Activated T-helper 9 cell treated with anti-CD3 and anti-CD28 coated beads, Interleukin-2, amount 50 U/mL, for 16 hours (primary cell): ENCODE data around the gene TKT.

Experiments used
- DNase-seq: peaks from one replicate; pipeline ENCODE4 v3.0.0-alpha.2; 2020; ENCODE audit warnings: low read depth

The TKT gene

GRCh38 chr3:53239800-53240199 lies 16.0 kb downstream of the TKT start:
- DNase-seq = no peak

DNA sequence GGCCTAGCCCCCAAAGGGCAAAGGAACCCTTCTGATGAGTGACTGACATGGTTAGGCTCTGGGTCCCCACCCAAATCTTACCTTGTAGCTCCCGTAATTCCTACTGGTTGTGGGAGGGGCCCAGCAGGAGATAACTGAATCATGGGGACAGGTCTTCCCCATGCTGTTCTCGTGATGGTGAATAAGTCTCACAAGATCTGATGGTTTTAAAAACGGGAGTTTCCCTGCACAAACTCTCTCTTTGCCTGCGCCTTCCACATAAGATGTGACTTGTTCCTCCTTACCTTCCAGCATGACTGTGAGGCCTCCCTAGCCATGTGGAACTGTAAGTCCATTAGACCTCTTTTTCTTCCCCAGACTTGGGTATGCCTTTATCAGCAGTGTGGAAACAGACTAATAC lies 16.9 kb downstream of the TKT start:
- no peak for DNase-seq

DNA sequence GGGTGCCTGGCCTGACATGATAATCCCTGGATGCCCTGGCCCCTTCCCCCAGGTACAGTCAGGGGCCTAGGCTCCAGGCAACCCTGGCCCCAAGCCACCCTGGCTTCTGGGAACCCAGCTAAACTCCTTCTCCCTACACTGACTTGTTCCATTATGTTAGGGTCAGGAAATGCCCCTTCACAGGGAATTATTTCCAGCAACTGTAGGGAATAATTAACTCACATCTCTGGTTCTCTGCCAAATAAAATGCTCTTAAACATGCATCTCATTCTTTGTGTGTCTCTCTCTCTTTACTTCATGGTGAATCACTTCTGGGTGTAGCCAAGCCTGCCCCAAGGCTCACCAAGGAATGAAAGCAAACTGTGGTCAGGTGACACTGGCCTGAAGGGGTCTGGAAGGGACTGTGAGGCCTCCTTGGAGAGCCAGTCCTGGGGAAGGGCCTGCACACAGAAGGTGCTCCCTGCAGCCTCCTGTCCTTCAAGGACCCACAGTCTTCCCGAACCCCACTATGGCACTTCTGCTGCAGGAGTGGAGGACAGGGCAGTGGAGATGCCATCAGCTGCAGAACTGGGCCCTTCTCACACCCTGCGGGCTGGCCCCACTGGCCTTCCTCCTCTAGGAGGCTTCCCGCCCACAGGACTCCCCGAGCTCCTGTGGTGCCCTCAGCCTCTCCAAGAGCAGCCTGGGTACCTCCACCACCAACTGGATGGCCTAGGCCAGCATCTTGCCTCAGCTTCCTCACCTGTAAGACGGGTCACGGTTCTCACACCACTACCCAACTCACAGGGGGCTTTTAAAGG lies 17.6 kb downstream of the TKT start:
- DNase-seq = no peak

GRCh38 chr3:53236112-53236841 lies 19.5 kb downstream of the TKT start:
- no peak for DNase-seq

- DNase-seq = no peak
Observed at GRCh38 chr3:53235545-53235944, 20.3 kb downstream of the TKT start.

DNA sequence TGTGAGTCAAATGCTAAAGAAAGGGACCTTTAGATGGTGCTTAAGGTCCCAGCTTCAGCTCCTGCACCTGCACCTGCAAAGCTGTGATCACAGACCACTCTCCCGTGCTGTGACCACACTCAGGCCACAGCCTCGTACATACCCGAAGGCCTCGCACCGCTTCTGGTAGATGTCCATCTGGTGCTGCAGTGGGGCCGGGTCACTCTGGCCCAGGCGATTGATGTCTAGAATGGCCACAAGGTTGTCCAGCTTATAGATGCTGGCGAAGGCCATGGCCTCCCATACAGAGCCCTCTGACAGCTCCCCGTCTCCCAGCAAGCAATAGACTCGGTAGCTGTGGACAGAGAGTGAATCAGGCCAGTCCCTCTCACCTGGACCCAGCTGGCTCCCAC lies 21.0 kb downstream of the TKT start:
- no peak for DNase-seq

GRCh38 chr3:53234130-53234840 lies 21.5 kb downstream of the TKT start:
- no peak for DNase-seq

GRCh38 chr3:53232641-53233377 lies 23.0 kb downstream of the TKT start:
- DNase-seq = no peak

DNA sequence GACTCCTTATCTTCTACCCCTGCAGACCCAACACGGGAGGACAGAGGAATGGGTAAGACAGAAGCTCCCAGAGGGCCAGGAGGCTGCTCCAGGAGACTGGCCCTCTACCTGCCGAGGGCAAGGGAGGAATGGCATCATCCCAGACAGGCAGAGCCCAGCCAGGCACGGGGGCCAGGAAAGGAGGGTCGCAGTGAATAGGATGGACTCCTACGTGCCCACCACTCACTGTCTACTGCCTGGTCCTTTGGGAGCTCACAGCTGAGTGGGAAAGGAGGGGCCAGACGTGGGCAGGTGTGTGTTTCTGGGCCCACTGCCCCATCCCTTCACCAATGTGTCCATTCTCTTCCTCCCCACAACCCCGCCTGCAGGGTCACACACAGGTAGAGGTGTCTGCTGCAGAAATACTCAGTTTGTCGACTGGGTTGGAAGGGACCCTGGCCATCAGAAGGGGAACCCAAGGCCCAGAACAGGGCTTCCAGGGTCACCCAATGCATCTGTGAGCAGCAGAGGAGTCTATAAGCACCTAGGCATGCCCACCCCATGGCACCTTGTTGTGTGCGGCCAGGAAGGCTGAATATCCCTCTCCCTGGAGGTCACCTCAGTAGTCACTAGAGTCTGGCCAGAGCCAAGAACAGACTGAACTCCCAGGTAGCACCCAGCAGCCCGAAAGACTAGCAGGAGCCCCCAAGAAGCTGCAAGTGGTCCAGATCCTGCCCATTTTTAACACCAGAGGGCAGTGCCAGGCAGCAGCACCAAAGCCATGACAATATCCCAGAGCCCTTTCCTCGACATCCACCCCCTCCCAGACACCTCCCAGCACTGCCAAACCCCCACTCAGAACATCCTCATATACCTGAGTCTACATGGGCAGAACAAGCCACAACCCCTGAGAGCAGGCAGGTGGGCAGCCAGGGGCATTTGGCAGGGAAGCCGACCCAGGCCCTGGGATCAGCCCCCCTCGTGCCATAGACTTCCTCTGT lies 24.0 kb downstream of the TKT start:
- no peak for DNase-seq

GRCh38 chr3:53230789-53231188 lies 25.0 kb downstream of the TKT start:
- no peak for DNase-seq

GRCh38 chr3:53230041-53230621 lies 25.7 kb downstream of the TKT start:
- no peak for DNase-seq

- DNase-seq = no peak
Observed at GRCh38 chr3:53229606-53230005, 26.2 kb downstream of the TKT start.

DNA sequence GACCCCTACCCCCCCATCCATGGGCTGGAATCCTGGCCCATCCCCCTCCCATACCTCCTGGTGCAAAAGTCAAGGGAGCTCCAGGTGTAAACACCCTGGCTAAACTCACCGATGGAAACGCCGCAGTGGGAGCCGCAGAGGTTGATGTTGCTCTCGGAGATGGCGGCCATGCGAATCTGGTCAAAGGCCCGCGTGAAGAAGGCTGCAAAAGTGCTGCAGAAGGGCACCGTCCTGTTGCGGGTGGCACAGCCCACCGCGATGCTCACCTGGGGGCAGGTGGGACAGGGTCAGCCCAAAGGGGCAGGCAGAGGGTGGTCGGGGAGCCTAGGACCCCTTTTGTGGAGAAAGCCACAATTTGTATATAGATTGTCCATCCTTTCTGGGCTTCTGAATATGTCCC lies 26.7 kb downstream of the TKT start:
- DNase-seq = no peak

GRCh38 chr3:53227993-53228885 lies 27.6 kb downstream of the TKT start:
- no peak for DNase-seq

GRCh38 chr3:53226841-53227407 lies 28.9 kb downstream of the TKT start:
- no peak for DNase-seq

- no peak for DNase-seq
Observed at GRCh38 chr3:53226142-53226840, 29.5 kb downstream of the TKT start.

GRCh38 chr3:53225651-53226050 lies 30.2 kb downstream of the TKT start:
- no peak for DNase-seq

GRCh38 chr3:53225181-53225580 lies 30.6 kb downstream of the TKT start:
- no peak for DNase-seq

- DNase-seq = no peak
Observed at GRCh38 chr3:53224536-53224935, 31.3 kb downstream of the TKT start.
